Measurements from ENCODE around the gene RAE1.
"Not testable (repeated sequence)": the region's sequence is repeated elsewhere in the genome, so short reads cannot be mapped to it uniquely, and the experiment has no call there.

Gene RAE1

DNA sequence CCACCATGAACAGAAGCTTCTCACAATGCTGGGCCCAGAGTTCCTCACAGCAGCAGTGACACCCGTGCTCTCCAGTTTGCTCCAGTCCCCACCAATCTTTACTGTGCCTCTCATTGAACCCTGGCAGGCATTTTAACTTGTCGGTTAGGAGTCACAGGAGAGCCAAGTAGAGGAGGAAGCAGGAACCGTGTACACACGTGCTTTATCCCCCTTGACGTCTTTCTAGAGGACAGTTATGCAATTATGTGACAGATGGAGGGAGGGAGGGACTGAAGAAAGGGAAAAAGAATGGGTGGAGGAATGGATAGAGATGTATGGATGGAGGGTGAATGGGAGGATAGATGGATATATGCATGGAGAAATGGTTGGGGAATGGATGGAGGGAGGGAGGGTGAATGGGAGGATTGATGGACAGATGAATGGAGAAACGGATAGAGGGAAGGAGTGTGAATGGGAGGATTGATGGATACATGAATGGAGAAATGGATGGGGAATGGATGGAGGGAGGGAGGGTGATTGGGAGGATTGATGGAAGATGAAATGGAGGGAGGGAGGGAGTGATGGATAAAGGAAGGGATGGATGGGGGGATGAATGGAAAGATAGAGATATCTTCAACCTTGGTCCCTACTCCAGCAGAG is 66.1 kb downstream of the RAE1 start:
- DNase-seq = no peak

DNA sequence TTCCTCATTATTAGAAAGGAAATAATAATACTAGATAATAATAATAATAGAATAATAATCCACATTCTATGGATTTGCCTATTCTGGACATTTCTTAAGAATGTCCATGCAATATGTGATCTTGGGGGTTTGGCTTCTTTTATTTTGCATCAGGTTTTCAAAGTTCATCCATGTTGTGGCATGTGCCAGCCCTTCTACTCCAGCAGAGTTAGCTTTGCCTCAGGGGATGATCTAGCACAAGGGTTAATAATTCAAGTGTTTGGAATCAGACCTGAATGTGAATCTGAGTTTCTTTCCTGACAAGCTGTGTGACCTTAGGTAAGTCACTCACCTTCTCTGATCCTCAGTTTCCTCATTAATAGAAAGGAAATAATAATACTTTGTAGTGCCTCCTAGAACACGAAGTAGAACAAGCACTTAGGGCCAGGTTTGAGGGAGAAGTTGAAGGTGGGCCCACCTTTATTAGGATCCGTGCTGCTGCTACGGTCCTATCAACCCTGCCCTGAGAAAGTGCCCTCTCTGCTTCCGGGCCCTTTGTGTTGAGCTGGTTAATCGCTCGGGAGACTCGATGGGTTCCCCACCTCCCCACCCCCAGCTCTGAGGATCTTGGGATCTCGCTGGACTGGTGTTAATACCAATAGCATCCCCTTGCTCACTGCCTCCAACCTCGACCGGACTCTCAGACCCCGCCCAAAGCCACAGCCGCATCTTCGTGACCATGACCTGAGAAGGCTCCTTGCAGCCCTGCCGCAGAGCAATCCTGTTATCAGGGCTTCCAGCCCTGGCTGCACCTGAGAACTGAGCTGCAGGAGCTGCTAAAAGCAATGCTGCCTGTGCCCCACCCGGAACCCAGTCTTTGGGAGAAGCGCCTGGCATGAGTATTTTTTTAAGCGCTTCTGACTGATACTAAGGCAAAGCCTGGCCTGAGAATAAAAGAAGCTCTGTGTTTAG is 67.0 kb downstream of the RAE1 start:
- DNase-seq = no peak

DNA sequence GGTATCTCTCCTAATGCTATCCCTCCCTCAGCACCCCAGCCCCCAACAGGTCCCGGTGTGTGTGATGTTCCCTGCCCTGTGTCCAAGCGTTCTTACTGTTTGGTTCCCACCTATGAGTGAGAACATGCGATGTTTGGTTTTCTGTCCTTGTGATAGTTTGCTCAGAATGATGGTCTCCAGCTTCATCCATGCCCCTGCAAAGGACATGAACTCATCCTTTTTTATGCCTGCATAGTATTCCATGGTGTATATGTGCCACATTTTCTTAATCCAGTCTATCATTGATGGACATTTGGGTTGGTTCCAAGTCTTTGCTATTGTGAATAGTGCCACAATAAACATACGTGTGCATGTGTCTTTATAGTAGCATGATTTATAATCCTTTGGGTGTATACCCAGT is 68.4 kb downstream of the RAE1 start:
- DNase-seq = not testable (repeated sequence)

DNA sequence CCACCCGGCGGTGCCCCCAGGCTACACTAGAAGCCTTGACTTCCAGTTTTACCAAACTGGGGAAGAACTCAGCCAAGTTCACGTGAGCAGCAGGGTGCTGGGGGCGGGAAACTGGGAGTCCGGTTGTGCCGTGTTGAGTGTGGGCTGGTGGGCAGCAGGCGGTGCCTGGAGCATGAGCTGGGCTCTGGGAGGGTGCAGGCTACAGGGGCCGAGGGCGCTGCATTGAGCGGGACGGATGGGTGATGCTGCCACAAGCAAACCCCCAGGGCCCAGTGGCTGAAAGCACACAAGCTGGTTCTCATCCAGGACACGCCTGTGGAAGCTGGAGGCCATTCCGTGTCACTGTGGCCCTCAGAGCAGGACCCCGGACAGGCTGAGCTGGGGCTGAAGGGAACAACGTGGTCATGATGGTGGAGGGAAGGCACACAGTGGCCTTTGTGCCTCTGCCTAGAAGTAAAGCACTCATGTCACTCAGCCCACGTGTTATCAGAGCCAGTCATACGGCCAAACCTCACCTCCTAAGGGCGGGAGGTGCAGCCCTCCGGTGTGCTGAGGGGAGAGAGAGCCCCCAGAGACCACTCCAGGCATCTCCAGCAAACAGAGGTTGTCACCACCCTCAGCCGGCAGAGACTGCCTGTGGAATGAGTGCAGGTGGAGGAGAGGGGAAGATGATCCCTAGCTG is 69.7 kb downstream of the RAE1 start:
- no peak for DNase-seq

DNA sequence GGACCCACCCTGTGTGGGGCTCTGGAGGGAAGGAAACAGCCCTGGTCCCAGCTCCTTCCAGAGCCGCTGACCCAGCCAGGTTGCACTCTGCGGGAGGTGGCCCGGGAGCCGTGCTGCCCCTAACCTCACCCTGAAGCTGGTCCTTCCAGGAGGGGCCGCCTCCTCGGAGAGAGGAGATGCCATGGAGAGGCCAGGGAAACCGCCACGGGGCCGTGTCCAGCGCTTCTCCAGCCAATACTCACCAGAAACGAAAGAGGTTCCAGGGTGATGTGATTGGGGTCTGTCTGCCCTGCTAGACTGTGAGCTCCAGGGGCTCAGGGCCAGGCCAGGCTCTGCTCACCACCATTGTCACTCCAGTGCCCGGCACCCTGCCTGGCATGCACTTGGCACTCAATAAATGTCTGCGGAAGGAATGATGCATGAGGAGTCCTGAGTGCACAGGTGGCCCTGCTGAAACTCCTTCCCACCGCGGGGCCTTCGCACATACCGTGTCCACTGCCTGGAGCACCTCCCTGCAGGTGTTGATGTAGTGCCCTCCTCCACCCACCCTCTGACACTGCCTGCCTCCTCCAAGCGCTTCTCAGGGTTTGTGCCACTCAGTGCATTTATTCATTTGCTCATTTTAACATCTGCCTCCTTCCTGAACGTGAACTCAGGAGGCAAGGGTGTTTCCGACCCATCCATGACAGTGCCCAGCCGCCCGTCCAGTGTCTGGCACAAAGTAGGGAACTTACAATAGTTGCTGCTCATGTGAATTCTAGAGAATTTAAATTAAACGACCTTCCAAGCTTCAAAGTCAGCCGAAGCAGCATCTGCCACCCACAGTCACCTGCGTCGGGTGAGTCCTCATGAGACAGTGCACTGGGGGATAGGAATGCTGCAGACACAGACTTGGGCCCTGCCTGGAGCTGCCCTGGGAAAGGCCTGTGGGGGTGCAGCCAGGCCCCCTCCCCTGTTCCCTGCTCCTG is 70.5 kb downstream of the RAE1 start:
- no peak for DNase-seq

DNA sequence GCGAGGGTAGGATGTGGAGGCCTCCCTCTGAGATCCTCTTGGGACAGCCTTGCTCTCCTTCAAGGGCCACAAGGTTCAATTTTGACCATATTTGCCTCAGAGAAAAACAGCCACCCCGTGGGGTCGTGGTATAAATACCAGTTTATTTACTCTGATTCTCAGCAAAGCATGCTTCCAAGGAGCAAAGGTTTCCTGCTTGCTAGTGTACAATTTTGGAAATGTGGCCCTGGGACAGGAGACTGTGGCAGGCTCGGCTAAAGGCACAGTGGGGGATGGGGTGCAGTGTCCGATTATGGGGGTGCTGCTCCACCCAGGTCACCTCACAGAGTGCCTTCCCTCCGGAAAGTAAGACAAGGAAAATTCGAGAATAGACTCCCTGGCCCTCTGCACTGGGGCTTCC is 71.2 kb downstream of the RAE1 start:
- no peak for DNase-seq

DNA sequence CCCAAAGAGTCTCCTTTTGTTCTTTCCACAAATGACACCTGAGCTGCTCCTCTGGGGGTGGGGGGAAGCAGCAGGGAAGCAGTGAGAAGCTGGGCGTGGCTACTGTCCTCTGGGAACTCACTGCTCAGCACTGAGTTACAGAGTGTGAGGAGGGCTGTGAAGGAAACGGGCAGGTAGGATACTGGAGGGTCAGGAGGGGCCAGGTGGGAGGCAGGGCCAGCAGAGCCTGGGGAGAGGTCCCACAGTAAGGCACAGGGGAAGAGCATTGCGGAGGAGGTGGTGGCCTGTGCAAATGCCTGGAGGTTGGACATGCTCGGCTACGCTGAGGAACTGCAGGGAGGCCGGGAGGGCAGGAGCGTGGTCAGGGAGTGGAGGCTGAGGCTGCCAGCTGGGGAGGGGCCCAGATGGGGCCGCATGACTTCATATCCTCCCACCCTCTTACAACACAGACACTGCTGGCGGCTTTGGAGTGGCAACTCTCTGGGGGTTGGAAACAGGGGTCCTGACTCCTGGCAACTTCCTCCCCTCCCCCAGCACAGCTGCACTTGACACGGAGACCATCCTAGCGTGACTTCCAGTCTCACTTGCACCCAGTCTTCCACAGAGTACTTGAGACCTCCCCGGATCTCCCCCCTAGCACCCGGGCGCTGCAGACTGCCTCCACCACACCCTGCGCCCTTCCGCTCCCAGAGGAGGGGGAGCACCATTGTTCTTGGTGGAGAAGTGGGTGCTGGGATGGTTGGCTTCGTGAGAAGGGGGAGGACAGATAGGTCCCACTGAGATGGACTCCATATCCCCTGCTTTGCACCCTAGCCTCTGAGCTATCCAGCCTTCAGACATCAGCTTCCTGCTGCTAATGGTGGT is 74.3 kb downstream of the RAE1 start:
- no peak for DNase-seq

DNA sequence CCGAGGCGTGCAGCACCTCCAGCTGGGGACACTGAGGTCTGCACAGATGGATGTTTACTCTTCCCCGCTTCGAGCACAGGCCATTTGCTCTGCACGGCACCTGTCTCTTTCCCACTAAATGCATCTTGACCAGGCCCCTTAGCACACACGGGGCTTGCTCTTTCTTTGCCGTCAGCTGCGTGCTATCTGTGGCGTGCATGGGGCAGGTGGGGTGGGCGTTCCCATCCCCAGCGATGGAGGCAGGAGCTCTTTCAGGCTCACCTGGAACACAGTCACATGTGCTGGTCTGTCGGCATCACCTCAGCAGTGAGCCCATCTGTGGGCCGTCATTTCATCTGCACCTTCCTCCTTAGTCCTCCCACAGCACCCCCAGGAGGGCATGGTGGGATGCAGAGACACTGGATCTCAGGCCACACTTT is 75.2 kb downstream of the RAE1 start:
- DNase-seq = no peak

DNA sequence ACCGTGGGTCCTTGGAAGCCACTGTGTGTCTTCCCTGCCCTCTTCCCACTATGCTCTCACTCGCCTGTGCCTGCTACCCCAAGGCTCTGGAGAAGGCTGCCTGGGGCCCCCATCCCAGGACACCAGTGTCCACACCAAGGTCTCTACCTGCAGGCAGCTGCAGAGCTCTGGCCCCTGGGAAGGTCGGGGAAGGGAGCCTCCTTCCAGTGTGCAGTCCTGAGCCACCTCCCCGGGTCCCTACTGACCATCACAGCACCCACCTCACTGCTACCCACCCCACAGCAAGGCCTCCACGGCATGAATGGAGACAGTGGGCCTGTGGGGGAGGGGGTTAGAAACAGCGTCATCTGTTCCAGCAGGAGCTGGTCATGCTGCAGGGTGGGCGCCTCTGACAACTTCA is 75.8 kb downstream of the RAE1 start:
- no peak for DNase-seq

DNA sequence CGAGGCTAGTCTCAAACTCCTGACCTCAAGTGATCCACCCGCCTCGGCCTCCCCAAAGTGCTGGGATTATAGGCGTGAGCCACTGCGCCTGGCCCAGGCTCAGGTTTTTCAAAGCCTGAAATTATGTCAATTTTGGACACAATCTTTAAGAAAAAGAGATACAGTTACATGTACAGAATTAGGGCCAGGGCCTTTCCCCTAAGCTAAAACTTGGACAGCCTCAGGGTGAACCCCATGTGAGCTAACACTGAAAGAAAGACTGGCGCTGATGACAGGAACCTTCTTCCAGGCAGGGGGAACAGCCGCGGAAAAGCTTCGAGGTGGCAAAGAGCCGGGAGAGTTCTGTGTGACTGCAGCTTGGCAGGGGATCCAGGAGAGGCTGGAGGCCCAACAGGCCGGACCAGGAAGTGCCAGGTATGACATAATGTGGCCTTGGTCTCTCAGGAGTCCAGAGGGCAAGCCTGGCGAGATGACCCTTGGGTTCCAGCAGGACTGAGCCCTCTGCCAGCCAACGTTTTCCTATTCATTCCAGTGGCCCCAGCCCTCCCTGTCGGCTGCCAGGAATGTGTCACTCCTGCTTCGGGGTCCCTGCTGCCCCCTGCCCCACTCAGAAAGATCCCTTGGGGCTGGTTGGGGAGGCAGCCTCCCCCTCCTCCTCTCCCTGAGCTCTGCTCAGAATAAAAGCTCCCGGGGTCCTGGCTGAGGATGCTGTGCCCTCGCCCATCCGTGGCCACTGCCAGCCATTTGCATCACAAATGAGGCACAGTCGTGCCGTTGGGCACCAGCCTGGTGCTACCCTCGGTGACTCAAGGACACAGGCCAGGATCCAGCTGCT is 77.5 kb downstream of the RAE1 start:
- peak; percentile 64 for DNase-seq

All from midbrain (tissue), 1 donor.